Neuronal stem cell (in vitro differentiated cells): ENCODE measurements around the gene ATP9B.

Experiments
- DNase-seq: peaks from one replicate; pipeline ENCODE4 v3.0.0-alpha.2; 2013; ENCODE audit warnings: low spot score
- H2AFZ ChIP-seq: one replicate; pipeline ENCODE4 v1.6.1; 2013; ENCODE audit warnings: mild to moderate bottlenecking, low read length, inconsistent platforms
- H2AK5ac ChIP-seq: 2 replicates; pipeline ENCODE4 v1.6.1; 2013; ENCODE audit warnings: low read depth, mild to moderate bottlenecking, inconsistent platforms, low read length, moderate library complexity, mixed read lengths
- H2BK120ac ChIP-seq: 2 replicates; pipeline ENCODE4 v1.6.1; 2013; ENCODE audit warnings: low read depth, mild to moderate bottlenecking, inconsistent platforms, low read length, moderate library complexity, mixed read lengths
- H2BK12ac ChIP-seq: one replicate; pipeline ENCODE4 v1.6.1; 2013; ENCODE audit warnings: low read length, inconsistent platforms
- H2BK15ac ChIP-seq: 2 replicates; pipeline ENCODE4 v1.6.1; 2013; ENCODE audit warnings: mild to moderate bottlenecking, low read length, inconsistent platforms, mixed read lengths
- H2BK5ac ChIP-seq: one replicate; pipeline ENCODE4 v1.6.1; 2013; ENCODE audit warnings: inconsistent platforms, mild to moderate bottlenecking, low read length, moderate library complexity
- H3K14ac ChIP-seq: one replicate; pipeline ENCODE4 v1.6.1; 2013; ENCODE audit warnings: low read length, inconsistent platforms
- H3K18ac ChIP-seq: 2 replicates; pipeline ENCODE4 v1.6.1; 2013; ENCODE audit warnings: low read length, inconsistent platforms
- H3K23ac ChIP-seq: 2 replicates; pipeline ENCODE4 v1.6.1; 2013; ENCODE audit warnings: low read depth, mild to moderate bottlenecking, mixed read lengths, low read length, inconsistent platforms; ENCODE audit not compliant: poor library complexity
- H3K27ac ChIP-seq: replicated peaks from 3 replicates; pipeline ENCODE4 v1.5.1; 2013; ENCODE audit warnings: low read length, inconsistent platforms
- H3K27me3 ChIP-seq, 3 experiments: 2 replicates each; pipeline ENCODE4 v1.6.1; 2013; ENCODE audit warnings: low read length in 3 of 3, mild to moderate bottlenecking in 2 of 3, inconsistent platforms in 1 of 3, low read depth in 1 of 3, mixed read lengths in 1 of 3, moderate library complexity in 1 of 3; ENCODE audit not compliant: control insufficient read depth in 3 of 3, insufficient read depth in 3 of 3
- H3K36me3 ChIP-seq, 2 donors: replicated peaks in 1 of 2; 2 replicates each; pipeline ENCODE4 v1.6.1; 2013; ENCODE audit warnings: low read length in 2 of 2; ENCODE audit not compliant: control insufficient read depth in 2 of 2, insufficient read depth in 2 of 2
- H3K4ac ChIP-seq: 2 replicates; pipeline ENCODE4 v1.6.1; 2013; ENCODE audit warnings: inconsistent platforms, mild to moderate bottlenecking, low read length, moderate library complexity
- H3K4me1 ChIP-seq, 2 donors: 1 replicate in 1 of 2; 2 replicates in 1 of 2; pipeline ENCODE4 v1.6.1; 2013; ENCODE audit warnings: low read length in 2 of 2, low read depth in 1 of 2; ENCODE audit not compliant: control insufficient read depth in 2 of 2, insufficient read depth in 1 of 2
- H3K4me2 ChIP-seq: one replicate; pipeline ENCODE4 v1.6.1; 2013; ENCODE audit warnings: mild to moderate bottlenecking, low read length, inconsistent platforms; ENCODE audit not compliant: insufficient read depth, poor library complexity, severe bottlenecking
- H3K4me3 ChIP-seq, 2 donors: 2 replicates each; pipeline ENCODE4 v1.5.1; 2013; ENCODE audit warnings: low read length in 2 of 2, mild to moderate bottlenecking in 2 of 2, inconsistent platforms in 1 of 2, moderate library complexity in 1 of 2
- H3K79me1 ChIP-seq: one replicate; pipeline ENCODE4 v1.6.1; 2013; ENCODE audit warnings: low read depth, mild to moderate bottlenecking, inconsistent platforms, low read length, moderate library complexity
- H3K9ac ChIP-seq: one replicate; pipeline ENCODE4 v1.6.1; 2013; ENCODE audit warnings: mild to moderate bottlenecking, low read depth, low read length, inconsistent platforms; ENCODE audit not compliant: poor library complexity
- H3K9me3 ChIP-seq, 2 donors: replicated peaks in 1 of 2; 2 replicates each; pipeline versions ENCODE3 to v1.6.1; 2013; ENCODE audit warnings: low read length in 2 of 2, mild to moderate bottlenecking in 2 of 2, inconsistent platforms in 1 of 2, low read depth in 1 of 2, mixed read lengths in 1 of 2, moderate library complexity in 1 of 2; ENCODE audit not compliant: control insufficient read depth in 2 of 2, insufficient read depth in 1 of 2
- H4K8ac ChIP-seq: one replicate; pipeline ENCODE4 v1.6.1; 2013; ENCODE audit warnings: low read depth, mild to moderate bottlenecking, inconsistent platforms, low read length, moderate library complexity
- H4K91ac ChIP-seq: one replicate; pipeline ENCODE4 v1.6.1; 2013; ENCODE audit warnings: low read length, low read depth, mild to moderate bottlenecking, inconsistent platforms; ENCODE audit not compliant: poor library complexity
- WGBS, 2 donors: extraction: QIAGEN DNeasy Blood & Tissue Kit; methylation state at CpG; one replicate each; pipeline ENCODE4 v1.1.7; 2013; ENCODE audit warnings: missing lambda C conversion rate in 2 of 2, mixed read lengths in 1 of 2; ENCODE audit not compliant: insufficient read length in 2 of 2, insufficient replicate concordance in 1 of 2; ENCODE audit errors: extremely low coverage in 2 of 2; 5-methylcytosine and 5-hydroxymethylcytosine counted together

ATP9B gene

GRCh38 chr18:79248495-79249060 lies 179.4 kb downstream of the ATP9B start:
- Histone ChIP-seq H2BK5ac (no peak overlapping the region), H2BK120ac (no peak overlapping the region), H3K18ac (no peak overlapping the region), H3K23ac (no peak overlapping the region), H2BK15ac (no peak overlapping the region), H3K4me2 (no peak overlapping the region), H3K4ac (no peak overlapping the region), H3K36me3 (peaks cover 0 to 2% of the 10 kb centered on the region in 2 donors), H3K14ac (no peak overlapping the region), H3K9ac (no peak overlapping the region), H2BK12ac (no peak overlapping the region), H4K91ac (no peak overlapping the region), H4K8ac (no peak overlapping the region), H2AFZ (no peak overlapping the region), H3K27me3 (no peaks in the 10 kb centered on the region), H3K9me3 (no peaks in the 10 kb centered on the region), H3K79me1 (no peaks in the 10 kb centered on the region), H2AK5ac (no peak overlapping the region), H3K4me3 (no peak overlapping the region), H3K4me1 (peaks cover 6% of the 10 kb centered on the region in 2 donors), H3K27ac (no peak overlapping the region)
- no CpG with 5 or more reads among the region's 9 CpGs for WGBS, 2 donors
- DNase-seq = no peak

GRCh38 chr18:79250301-79250981 lies 181.2 kb downstream of the ATP9B start:
- Histone ChIP-seq H3K4ac (no peak overlapping the region), H3K79me1 (no peaks in the 10 kb centered on the region), H3K4me2 (no peak overlapping the region), H2AFZ (no peak overlapping the region), H3K4me3 (no peak overlapping the region), H3K27me3 (no peaks in the 10 kb centered on the region), H4K91ac (no peak overlapping the region), H3K27ac (no peak overlapping the region), H2AK5ac (no peak overlapping the region), H2BK12ac (no peak overlapping the region), H3K36me3 (peaks cover 0 to 12% of the 10 kb centered on the region in 2 donors), H4K8ac (no peak overlapping the region), H2BK15ac (no peak overlapping the region), H2BK120ac (no peak overlapping the region), H3K18ac (no peak overlapping the region), H3K4me1 (peaks cover 6 to 9% of the 10 kb centered on the region in 2 donors), H3K9ac (no peak overlapping the region), H3K14ac (no peak overlapping the region), H3K9me3 (no peaks in the 10 kb centered on the region), H2BK5ac (no peak overlapping the region), H3K23ac (no peak overlapping the region)
- DNase-seq = no peak
- no CpG with 5 or more reads among the region's 12 CpGs for WGBS, 2 donors

- H2BK15ac ChIP-seq = no peak overlapping the region
- no peak overlapping the region for H3K14ac ChIP-seq
- DNase-seq = no peak
- H3K9me3 ChIP-seq = no peaks in the 10 kb centered on the region
- peaks cover 6 to 10% of the 10 kb centered on the region in 2 donors for H3K4me1 ChIP-seq
- no peak overlapping the region for H3K4ac ChIP-seq
- H3K9ac ChIP-seq = no peak overlapping the region
- H3K23ac ChIP-seq = no peak overlapping the region
- no peak overlapping the region for H3K4me3 ChIP-seq
- peaks cover 0 to 13% of the 10 kb centered on the region in 2 donors for H3K36me3 ChIP-seq
- H3K27me3 ChIP-seq = no peaks in the 10 kb centered on the region
- H3K79me1 ChIP-seq = no peaks in the 10 kb centered on the region
- no CpG with 5 or more reads among the region's 9 CpGs for WGBS, 2 donors
- no peak overlapping the region for H4K91ac ChIP-seq
- no peak overlapping the region for H2BK120ac ChIP-seq
- H2BK12ac ChIP-seq = no peak overlapping the region
- no peak overlapping the region for H2AK5ac ChIP-seq
- H3K18ac ChIP-seq = no peak overlapping the region
- H3K27ac ChIP-seq = no peak overlapping the region
- no peak overlapping the region for H2BK5ac ChIP-seq
- H4K8ac ChIP-seq = no peak overlapping the region
- H2AFZ ChIP-seq = no peak overlapping the region
- no peak overlapping the region for H3K4me2 ChIP-seq
Observed at GRCh38 chr18:79251021-79251420, 181.8 kb downstream of the ATP9B start.

GRCh38 chr18:79252904-79253633 lies 183.9 kb downstream of the ATP9B start:
- no peak overlapping the region for H2BK120ac ChIP-seq
- DNase-seq = no peak
- H3K4me2 ChIP-seq = no peak overlapping the region
- H2BK5ac ChIP-seq = no peak overlapping the region
- H2AK5ac ChIP-seq = no peak overlapping the region
- no CpG with 5 or more reads among the region's 20 CpGs for WGBS, 2 donors
- no peaks in the 10 kb centered on the region for H3K79me1 ChIP-seq
- H3K4me3 ChIP-seq = no peak overlapping the region
- H3K4ac ChIP-seq = no peak overlapping the region
- no peak overlapping the region for H3K23ac ChIP-seq
- no peaks in the 10 kb centered on the region for H3K27me3 ChIP-seq
- no peak overlapping the region for H3K18ac ChIP-seq
- H2BK12ac ChIP-seq = no peak overlapping the region
- no peak overlapping the region for H4K91ac ChIP-seq
- H4K8ac ChIP-seq = no peak overlapping the region
- H3K9ac ChIP-seq = no peak overlapping the region
- no peak overlapping the region for H3K27ac ChIP-seq
- no peak overlapping the region for H3K14ac ChIP-seq
- H2BK15ac ChIP-seq = no peak overlapping the region
- H3K4me1 ChIP-seq = peaks cover 6 to 14% of the 10 kb centered on the region in 2 donors
- no peaks in the 10 kb centered on the region for H3K9me3 ChIP-seq
- no peak overlapping the region for H2AFZ ChIP-seq
- peaks cover 0 to 13% of the 10 kb centered on the region in 2 donors for H3K36me3 ChIP-seq
